GM21367 (cell line): ENCODE results near the gene PPFIA1.

Source experiments
- ATAC-seq: cut with Tn5 transposase; IDR thresholded peaks from one replicate; pipeline ENCODE4 v1.9.1; 2021; ENCODE audit not compliant: unreplicated experiment

PPFIA1 gene

GRCh38 chr11:70428701-70429427 is 158.4 kb downstream of the PPFIA1 start:
- no peak for ATAC-seq

- ATAC-seq: no peak
These were observed 158.9 kb downstream of the PPFIA1 start for GRCh38 chr11:70429428-70429705.

- no peak for ATAC-seq
These were observed 159.4 kb downstream of the PPFIA1 start for GRCh38 chr11:70429724-70430521.

GRCh38 chr11:70430671-70431574 is 160.4 kb downstream of the PPFIA1 start:
- no peak for ATAC-seq

- ATAC-seq: no peak
These were observed 161.1 kb downstream of the PPFIA1 start for GRCh38 chr11:70431611-70432010.

DNA sequence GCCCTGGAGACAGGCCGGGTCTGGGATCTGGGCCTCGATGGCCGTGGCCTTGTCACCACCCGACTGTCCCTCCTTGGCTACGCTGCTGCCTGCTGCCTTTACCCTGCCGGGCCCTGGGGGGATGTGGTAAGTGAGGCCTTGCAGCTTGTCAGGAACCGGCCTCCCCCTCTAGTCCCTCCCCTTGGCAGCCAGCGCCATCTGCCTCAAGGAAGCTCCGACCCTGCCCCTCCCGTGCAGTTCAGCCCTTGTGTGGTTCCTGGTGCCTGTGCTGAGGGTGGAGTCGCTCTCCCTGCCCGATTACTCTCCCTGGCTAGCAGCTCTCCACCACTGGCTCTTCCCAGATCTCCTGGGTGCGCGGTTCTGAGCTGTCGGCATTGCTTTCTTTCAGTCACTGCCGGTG is 161.6 kb downstream of the PPFIA1 start:
- ATAC-seq: no peak

DNA sequence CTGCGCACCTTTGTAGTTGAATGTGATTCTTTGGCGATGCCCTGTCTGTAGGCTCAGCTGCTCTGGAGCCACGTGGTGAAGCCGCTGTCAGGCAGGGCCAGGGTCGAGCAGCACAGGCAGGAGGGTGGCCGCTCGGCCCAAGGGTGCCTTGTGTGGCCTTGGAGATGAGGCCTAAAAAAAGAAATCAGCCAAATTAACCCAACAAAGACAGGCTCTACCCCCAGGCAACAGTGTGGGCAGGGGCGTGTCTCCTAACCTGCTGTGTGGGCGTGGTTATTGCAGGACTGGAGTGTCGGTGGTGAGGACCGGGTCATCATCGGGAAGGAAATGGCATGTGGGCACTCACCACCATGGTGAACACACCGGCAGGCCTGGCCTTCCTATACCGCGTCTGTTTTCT is 162.1 kb downstream of the PPFIA1 start:
- ATAC-seq: no peak

GRCh38 chr11:70433038-70433437 is 162.5 kb downstream of the PPFIA1 start:
- ATAC-seq: no peak

DNA sequence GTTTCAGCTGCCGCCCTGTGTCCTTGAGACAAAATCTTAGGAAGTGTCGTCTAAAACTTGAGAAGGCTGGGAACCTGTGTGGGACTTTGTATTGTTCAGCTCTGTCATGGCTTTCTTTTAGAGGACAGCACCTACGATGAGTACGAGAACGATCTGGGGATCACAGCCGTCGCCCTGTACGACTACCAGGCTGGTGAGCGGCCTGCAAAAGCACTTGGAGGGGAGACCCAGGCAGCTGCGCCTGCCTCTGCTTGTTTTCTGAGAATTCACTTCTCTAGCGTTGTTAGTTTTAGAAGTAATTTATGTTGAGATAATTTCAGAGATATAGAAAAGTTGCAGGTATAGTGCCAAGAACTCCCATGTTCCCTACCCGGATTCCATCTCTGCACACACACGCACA is 163.0 kb downstream of the PPFIA1 start:
- no peak for ATAC-seq
